Measurements from ENCODE around the gene SH3TC1.

Gene SH3TC1

GRCh38 chr4:8153441-8153840 lies 45.6 kb upstream of the SH3TC1 start:
- Histone ChIP-seq H3K9me3 (ENCODE audit: insufficient read depth, low read depth, low read length) (no peaks in the 10 kb centered on the region), H3K9ac (ENCODE audit: low read depth, low read length, poor library complexity, severe bottlenecking) (no peak overlapping the region), H3K27me3 (ENCODE audit: insufficient read depth, low read length, poor library complexity, severe bottlenecking) (no peaks in the 10 kb centered on the region), H3K4me2 (ENCODE audit: low read depth, low read length, poor library complexity, severe bottlenecking) (no peak overlapping the region), H2AFZ (ENCODE audit: low read length) (no peak overlapping the region), H3F3A (ENCODE audit: low read depth) (no peaks in the 10 kb centered on the region), H3K9me2 (replicated peaks; ENCODE audit: low read depth, low read length) (no peaks in the 10 kb centered on the region), H3K36me3 (ENCODE audit: insufficient read depth, low read length) (no peaks in the 10 kb centered on the region), H3K4me3 (ENCODE audit: low read length, poor library complexity, severe bottlenecking) (no peak overlapping the region), H3K79me2 (ENCODE audit: insufficient read depth, low read length) (no peaks in the 10 kb centered on the region), H4K20me1 (ENCODE audit: insufficient read depth, low read length, poor library complexity, severe bottlenecking) (no peaks in the 10 kb centered on the region), H3K4me1 (ENCODE audit: insufficient read depth, low read length, poor library complexity, severe bottlenecking) (peaks cover 4% of the 10 kb centered on the region)
- TF ChIP-seq EZH2phosphoT487 (IDR thresholded peaks at IDR 0.05; ENCODE audit: borderline replicate concordance): no peak
- no peak for TF ChIP-seq CTCF (conservative IDR thresholded peaks at IDR 0.05; ENCODE audit: low read length)

- TF ChIP-seq CTCF (conservative IDR thresholded peaks at IDR 0.05; ENCODE audit: low read length) (no peak), EZH2phosphoT487 (IDR thresholded peaks at IDR 0.05; ENCODE audit: borderline replicate concordance) (no peak)
- Histone ChIP-seq H3K4me1 (ENCODE audit: insufficient read depth, low read length, poor library complexity, severe bottlenecking) (peaks cover 5% of the 10 kb centered on the region), H3F3A (ENCODE audit: low read depth) (no peaks in the 10 kb centered on the region), H3K36me3 (ENCODE audit: insufficient read depth, low read length) (no peaks in the 10 kb centered on the region), H3K9ac (ENCODE audit: low read depth, low read length, poor library complexity, severe bottlenecking) (no peak overlapping the region), H3K79me2 (ENCODE audit: insufficient read depth, low read length) (no peaks in the 10 kb centered on the region), H3K4me2 (ENCODE audit: low read depth, low read length, poor library complexity, severe bottlenecking) (no peak overlapping the region), H3K27me3 (ENCODE audit: insufficient read depth, low read length, poor library complexity, severe bottlenecking) (no peaks in the 10 kb centered on the region), H3K4me3 (ENCODE audit: low read length, poor library complexity, severe bottlenecking) (no peak overlapping the region), H4K20me1 (ENCODE audit: insufficient read depth, low read length, poor library complexity, severe bottlenecking) (no peaks in the 10 kb centered on the region), H3K9me3 (ENCODE audit: insufficient read depth, low read depth, low read length) (no peaks in the 10 kb centered on the region), H3K9me2 (replicated peaks; ENCODE audit: low read depth, low read length) (no peaks in the 10 kb centered on the region), H2AFZ (ENCODE audit: low read length) (no peak overlapping the region)
Observed at GRCh38 chr4:8155048-8155447, 44.0 kb upstream of the SH3TC1 start.

- no peak overlapping the region for H3K4me3 ChIP-seq (ENCODE audit: low read length, poor library complexity, severe bottlenecking)
- H3K79me2 ChIP-seq (ENCODE audit: insufficient read depth, low read length): no peaks in the 10 kb centered on the region
- H3K27me3 ChIP-seq (ENCODE audit: insufficient read depth, low read length, poor library complexity, severe bottlenecking): no peaks in the 10 kb centered on the region
- H2AFZ ChIP-seq (ENCODE audit: low read length): no peak overlapping the region
- TF ChIP-seq CTCF (conservative IDR thresholded peaks at IDR 0.05; ENCODE audit: low read length) (no peak), EZH2phosphoT487 (IDR thresholded peaks at IDR 0.05; ENCODE audit: borderline replicate concordance) (no peak)
- H3K36me3 ChIP-seq (ENCODE audit: insufficient read depth, low read length): no peaks in the 10 kb centered on the region
- no peak overlapping the region for H3K4me2 ChIP-seq (ENCODE audit: low read depth, low read length, poor library complexity, severe bottlenecking)
- no peaks in the 10 kb centered on the region for H3F3A ChIP-seq (ENCODE audit: low read depth)
- H3K4me1 ChIP-seq (ENCODE audit: insufficient read depth, low read length, poor library complexity, severe bottlenecking): peaks cover 5% of the 10 kb centered on the region
- no peaks in the 10 kb centered on the region for H3K9me2 ChIP-seq (replicated peaks; ENCODE audit: low read depth, low read length)
- H4K20me1 ChIP-seq (ENCODE audit: insufficient read depth, low read length, poor library complexity, severe bottlenecking): no peaks in the 10 kb centered on the region
- H3K9me3 ChIP-seq (ENCODE audit: insufficient read depth, low read depth, low read length): no peaks in the 10 kb centered on the region
- no peak overlapping the region for H3K9ac ChIP-seq (ENCODE audit: low read depth, low read length, poor library complexity, severe bottlenecking)
Observed at GRCh38 chr4:8155660-8156421, 43.2 kb upstream of the SH3TC1 start.
